Caco-2 (cell line): ENCODE data around the gene DIAPH2. TPM values are rescaled to one million over a fixed set of nuclear protein-coding genes. Genes with fewer than 3 reads are reported as not detected.

Experiments used
- BruUV-seq: library from RNA; stranded (reverse); fragments of 400-500 nt; replicated peaks from 2 replicates; lab custom pipeline; 2021; lab: Mats Ljungman, UMichigan
- CTCF ChIA-PET: fragments of 300-600 bp; sonication (Branson Sonifier 250); formaldehyde crosslinking; loops from one replicate; lab custom pipeline; 2022; ENCODE audit warnings: antibody characterized with exemption; lab: Charles Lee
- POLR2A ChIA-PET: fragments of 300-600 bp; sonication (Branson Sonifier 250); formaldehyde crosslinking; loops from one replicate; lab custom pipeline; 2022; ENCODE audit warnings: antibody characterized with exemption; lab: Charles Lee
- DNase-seq, 2 experiments: peaks; one replicate each; pipeline versions ENCODE4 v3.0.0 to v3.0.0-alpha.2; 2020 to 2022
- H3K27me3 ChIP-seq: replicated peaks from 2 replicates; pipeline ENCODE4 v1.6.0; 2011; ENCODE audit warnings: low read length; ENCODE audit not compliant: control insufficient read depth, insufficient read depth
- H3K36me3 ChIP-seq: 2 replicates; pipeline ENCODE4 v1.5.1; 2011; ENCODE audit warnings: low read length; ENCODE audit not compliant: control insufficient read depth, insufficient read depth
- H3K4me1 ChIP-seq: fragments of 250-450 bp; sonication (Bioruptor Pico); 2 replicates; pipeline ENCODE4 v1.5.1; 2020; ENCODE audit warnings: mild to moderate bottlenecking
- H3K4me3 ChIP-seq: 2 replicates; pipeline ENCODE4 v1.5.1; 2011; ENCODE audit warnings: low read depth, mild to moderate bottlenecking, control low read depth, low read length
- H3K9me3 ChIP-seq: fragments of 250-450 bp; sonication (Bioruptor Pico); 2 replicates; pipeline ENCODE4 v1.5.1; 2020; ENCODE audit warnings: mild to moderate bottlenecking, moderate library complexity
- H3K27ac Mint-ChIP-seq: one replicate; pipeline ENCODE4 v1.8.0; 2022; ENCODE audit warnings: mixed read lengths; ENCODE audit not compliant: unreplicated experiment
- H3K27me3 Mint-ChIP-seq: one replicate; pipeline ENCODE4 v1.8.0; 2022; ENCODE audit warnings: mixed read lengths; ENCODE audit not compliant: insufficient read depth, unreplicated experiment
- H3K36me3 Mint-ChIP-seq: one replicate; pipeline ENCODE4 v1.8.0; 2022; ENCODE audit warnings: mild to moderate bottlenecking, mixed read lengths; ENCODE audit not compliant: insufficient read depth, unreplicated experiment
- H3K4me1 Mint-ChIP-seq: one replicate; pipeline ENCODE4 v1.8.0; 2022; ENCODE audit warnings: low read depth, mixed read lengths; ENCODE audit not compliant: unreplicated experiment
- H3K4me3 Mint-ChIP-seq: one replicate; pipeline ENCODE4 v1.8.0; 2022; ENCODE audit warnings: mild to moderate bottlenecking, moderate library complexity, mixed read lengths; ENCODE audit not compliant: unreplicated experiment
- H3K9me3 Mint-ChIP-seq: one replicate; pipeline ENCODE4 v1.8.0; 2022; ENCODE audit warnings: mixed read lengths; ENCODE audit not compliant: unreplicated experiment
- intact Hi-C: fragments of 100-400 bp; cut with micrococcal nuclease; formaldehyde crosslinking; loops from one replicate; pipeline ENCODE4 v1.10.0; 2022; ENCODE audit not compliant: unreplicated experiment
- total RNA-seq: library from RNA; stranded (reverse); gene quantifications from 2 replicates; pipeline ENCODE4 v1.2.3, GENCODE V29; 2022
- TF ChIP-seq, protein P1 (sequence below), 2 experiments: fragments of 200-600 bp in 1 of 2; IDR thresholded peaks; 1 replicate in 1 of 2; 2 replicates in 1 of 2; pipeline versions ENCODE4 v1.5.1 to v1.8.0; 2011 to 2022; ENCODE audit warnings: antibody characterized with exemption in 1 of 2, control low read depth in 1 of 2, inconsistent platforms in 1 of 2, low read depth in 1 of 2, low read length in 1 of 2, mild to moderate bottlenecking in 1 of 2, moderate library complexity in 1 of 2; ENCODE audit not compliant: insufficient read depth in 1 of 2, severe bottlenecking in 1 of 2, unreplicated experiment in 1 of 2

Gene DIAPH2
- total RNA-seq, 1 experiment from 2014 or later: 16.1 TPM

DNA sequence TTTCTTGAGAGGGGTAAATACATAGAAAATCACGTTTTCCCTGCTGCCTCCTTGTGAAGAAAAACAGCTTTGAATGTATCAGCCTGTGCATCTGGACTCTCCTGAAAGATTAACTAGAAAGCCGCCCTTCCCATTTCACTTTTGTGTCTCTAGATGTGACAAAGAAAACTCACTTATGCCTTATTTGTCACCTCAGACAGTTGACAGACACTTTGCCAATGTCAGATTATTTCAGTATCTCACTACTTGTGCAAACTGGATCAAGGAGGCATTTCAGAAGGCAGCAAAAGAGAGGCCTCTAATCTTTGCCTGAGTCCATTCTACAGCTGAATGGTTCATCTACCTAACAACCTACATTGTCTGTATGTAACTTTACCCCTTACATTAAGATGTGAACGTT, 954.0 kb downstream of the DIAPH2 start:
- TF ChIP-seq, protein P1, sequence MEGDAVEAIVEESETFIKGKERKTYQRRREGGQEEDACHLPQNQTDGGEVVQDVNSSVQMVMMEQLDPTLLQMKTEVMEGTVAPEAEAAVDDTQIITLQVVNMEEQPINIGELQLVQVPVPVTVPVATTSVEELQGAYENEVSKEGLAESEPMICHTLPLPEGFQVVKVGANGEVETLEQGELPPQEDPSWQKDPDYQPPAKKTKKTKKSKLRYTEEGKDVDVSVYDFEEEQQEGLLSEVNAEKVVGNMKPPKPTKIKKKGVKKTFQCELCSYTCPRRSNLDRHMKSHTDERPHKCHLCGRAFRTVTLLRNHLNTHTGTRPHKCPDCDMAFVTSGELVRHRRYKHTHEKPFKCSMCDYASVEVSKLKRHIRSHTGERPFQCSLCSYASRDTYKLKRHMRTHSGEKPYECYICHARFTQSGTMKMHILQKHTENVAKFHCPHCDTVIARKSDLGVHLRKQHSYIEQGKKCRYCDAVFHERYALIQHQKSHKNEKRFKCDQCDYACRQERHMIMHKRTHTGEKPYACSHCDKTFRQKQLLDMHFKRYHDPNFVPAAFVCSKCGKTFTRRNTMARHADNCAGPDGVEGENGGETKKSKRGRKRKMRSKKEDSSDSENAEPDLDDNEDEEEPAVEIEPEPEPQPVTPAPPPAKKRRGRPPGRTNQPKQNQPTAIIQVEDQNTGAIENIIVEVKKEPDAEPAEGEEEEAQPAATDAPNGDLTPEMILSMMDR (IDR thresholded peaks at IDR 0.05; ENCODE audit: insufficient read depth in 1 of 2, low read depth in 1 of 2, low read length in 1 of 2, severe bottlenecking in 1 of 2, unreplicated experiment in 1 of 2): no peak
- H3K27me3 ChIP-seq: no peaks in the 10 kb centered on the region

DNA sequence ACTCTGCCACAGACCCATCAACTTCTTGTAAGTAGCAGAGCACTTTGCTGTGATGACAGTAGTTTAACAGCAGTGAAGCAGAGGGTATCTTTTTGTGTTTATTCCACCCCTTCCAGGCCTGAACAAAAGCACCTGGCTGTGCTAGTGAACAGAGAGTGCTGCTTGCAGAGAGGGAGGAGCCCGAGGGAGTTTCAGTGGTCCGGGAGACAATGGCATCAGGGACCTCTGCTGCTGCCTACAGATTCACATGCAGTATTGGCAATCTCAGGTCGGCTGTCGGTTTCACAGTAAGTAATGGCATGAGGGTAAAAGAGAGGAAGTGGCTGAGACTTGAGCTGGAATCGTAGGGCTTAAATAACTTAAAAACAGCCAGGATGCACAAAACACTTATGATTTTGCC, 954.9 kb downstream of the DIAPH2 start:
- DNase-seq: no peak
- intact Hi-C loops: no loop called here
- H3K4me3 Mint-ChIP-seq: no peak overlapping the region
- ChIA-PET CTCF (no interaction called here), POLR2A (no interaction called here)
- H3K36me3 ChIP-seq: no peaks in the 10 kb centered on the region
- no peaks in the 10 kb centered on the region for H3K36me3 Mint-ChIP-seq
- no peaks in the 10 kb centered on the region for H3K4me1 ChIP-seq
- BruUV-seq: no TSS peak
- H3K27me3 Mint-ChIP-seq: peaks cover 2% of the 10 kb centered on the region
- no peaks in the 10 kb centered on the region for H3K9me3 Mint-ChIP-seq
- H3K4me1 Mint-ChIP-seq: no peaks in the 10 kb centered on the region
- no peaks in the 10 kb centered on the region for H3K27me3 ChIP-seq
- H3K27ac Mint-ChIP-seq: no peak overlapping the region
- TF ChIP-seq, protein P1 (IDR thresholded peaks at IDR 0.05; ENCODE audit: insufficient read depth in 1 of 2, low read depth in 1 of 2, low read length in 1 of 2, severe bottlenecking in 1 of 2, unreplicated experiment in 1 of 2): no peak
- no peak overlapping the region for H3K4me3 ChIP-seq
- H3K9me3 ChIP-seq: no peaks in the 10 kb centered on the region

More for the DNA sequence above, 954.0 kb downstream of the DIAPH2 start:
- Histone ChIP-seq H3K36me3 (no peaks in the 10 kb centered on the region), H3K4me3 (no peak overlapping the region), H3K4me1 (no peaks in the 10 kb centered on the region), H3K9me3 (no peaks in the 10 kb centered on the region)
- intact Hi-C loops: no loop called here
- DNase-seq: no peak
- H3K4me1 Mint-ChIP-seq: no peaks in the 10 kb centered on the region
- H3K27me3 Mint-ChIP-seq: peaks cover 2% of the 10 kb centered on the region
- H3K36me3 Mint-ChIP-seq: no peaks in the 10 kb centered on the region
- H3K9me3 Mint-ChIP-seq: no peaks in the 10 kb centered on the region
- no peak overlapping the region for H3K4me3 Mint-ChIP-seq
- H3K27ac Mint-ChIP-seq: no peak overlapping the region
- CTCF ChIA-PET: no interaction called here
- BruUV-seq: no TSS peak
- POLR2A ChIA-PET: no interaction called here

Other genes starting within 250 kb of the DIAPH2 start
- gene RPA4, start 199.1 kb downstream of the DIAPH2 start, total RNA-seq: 0.39 and 0.75 TPM in 2 replicates